ENCODE results near the gene ATG13. TPM values are rescaled to one million over a fixed set of nuclear protein-coding genes. Genes with fewer than 3 reads are reported as not detected.

Gene ATG13
- total RNA-seq, 3 donors from 2014 or later, result 84.2 to 113 (median 87.5) TPM

GRCh38 chr11:46639197-46639839 is 22.0 kb downstream of the ATG13 start:
- Histone ChIP-seq H3K4me3 (no peak overlapping the region), H3K36me3 (no peaks in the 10 kb centered on the region), H3K4me1 (no peaks in the 10 kb centered on the region), H3K27me3 (no peaks in the 10 kb centered on the region), H3K27ac (no peak overlapping the region), H3K9me3 (no peaks in the 10 kb centered on the region)
- intact Hi-C loops (cut with DNase I; ENCODE audit: low total_unique reads), result no loop called here
- DNase-seq (ENCODE audit: low spot score in 2 of 2), result no peak
- TF ChIP-seq POLR2A (IDR thresholded peaks at IDR 0.05) (no peak), CTCF (IDR thresholded peaks at IDR 0.05) (no peak), POLR2AphosphoS5 (IDR thresholded peaks at IDR 0.05) (no peak)

- no peaks in the 10 kb centered on the region for H3K27me3 ChIP-seq
- TF ChIP-seq CTCF (IDR thresholded peaks at IDR 0.05) (no peak), POLR2A (IDR thresholded peaks at IDR 0.05) (no peak), POLR2AphosphoS5 (IDR thresholded peaks at IDR 0.05) (no peak)
- no peaks in the 10 kb centered on the region for H3K9me3 ChIP-seq
- H3K36me3 ChIP-seq, result no peaks in the 10 kb centered on the region
- no peak overlapping the region for H3K4me3 ChIP-seq
- H3K27ac ChIP-seq, result no peak overlapping the region
- no peaks in the 10 kb centered on the region for H3K4me1 ChIP-seq
- DNase-seq (ENCODE audit: low spot score in 2 of 2), result no peak
- intact Hi-C loops (cut with DNase I; ENCODE audit: low total_unique reads), result no loop called here
Observed at GRCh38 chr11:46640036-46640788, 22.9 kb downstream of the ATG13 start.

GRCh38 chr11:46641639-46642038 is 24.3 kb downstream of the ATG13 start:
- Histone ChIP-seq H3K27me3 (no peaks in the 10 kb centered on the region), H3K36me3 (no peaks in the 10 kb centered on the region), H3K9me3 (no peaks in the 10 kb centered on the region), H3K4me3 (no peak overlapping the region), H3K4me1 (no peaks in the 10 kb centered on the region), H3K27ac (no peak overlapping the region)
- TF ChIP-seq POLR2AphosphoS5 (IDR thresholded peaks at IDR 0.05) (no peak), CTCF (IDR thresholded peaks at IDR 0.05) (no peak), POLR2A (IDR thresholded peaks at IDR 0.05) (no peak)
- DNase-seq (ENCODE audit: low spot score in 2 of 2), result no peak
- intact Hi-C loops (cut with DNase I; ENCODE audit: low total_unique reads), result no loop called here

DNA sequence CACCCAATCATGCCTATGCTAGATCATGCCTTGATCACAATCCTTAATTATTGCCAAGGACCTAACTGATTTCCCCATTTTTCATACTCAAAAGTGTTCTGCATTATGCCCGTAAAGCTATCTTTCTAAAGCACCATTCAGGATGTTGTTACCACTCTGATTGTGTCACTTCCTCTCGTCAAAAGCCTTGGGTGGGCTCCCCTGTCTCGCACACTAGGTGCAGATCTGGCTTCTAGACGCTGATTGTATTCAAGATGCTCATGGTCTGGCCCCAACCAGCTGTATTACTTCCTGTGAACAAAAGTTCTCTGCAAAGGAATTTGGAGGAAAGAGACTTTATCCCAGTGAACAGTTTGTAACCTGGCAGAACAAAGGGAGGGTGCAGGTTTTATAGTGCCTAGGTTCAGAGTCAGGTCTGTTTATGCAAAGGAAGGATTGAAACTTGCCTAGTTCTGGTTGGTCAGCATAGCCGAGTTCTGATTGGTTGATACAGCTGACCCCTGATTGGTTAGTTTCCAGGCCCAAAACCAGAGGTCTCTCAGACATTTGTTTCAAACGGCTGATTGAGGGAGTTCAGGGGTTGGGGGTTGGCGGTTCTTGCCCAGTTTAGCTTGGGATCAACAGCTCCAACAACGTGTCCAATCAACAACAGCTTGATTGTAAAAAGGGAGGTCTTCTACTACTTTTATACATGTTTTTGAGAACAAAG is 25.4 kb downstream of the ATG13 start:
- no peak for TF ChIP-seq POLR2AphosphoS5 (IDR thresholded peaks at IDR 0.05)
- TF ChIP-seq CTCF (IDR thresholded peaks at IDR 0.05), result no peak
- no peak for TF ChIP-seq POLR2A (IDR thresholded peaks at IDR 0.05)
- Histone ChIP-seq H3K9me3 (no peaks in the 10 kb centered on the region), H3K36me3 (no peaks in the 10 kb centered on the region), H3K4me1 (no peaks in the 10 kb centered on the region), H3K27ac (no peak overlapping the region), H3K27me3 (no peaks in the 10 kb centered on the region), H3K4me3 (no peak overlapping the region)
- no peak for DNase-seq (ENCODE audit: low spot score in 2 of 2)
- intact Hi-C loops (cut with DNase I; ENCODE audit: low total_unique reads), result no loop called here

DNA sequence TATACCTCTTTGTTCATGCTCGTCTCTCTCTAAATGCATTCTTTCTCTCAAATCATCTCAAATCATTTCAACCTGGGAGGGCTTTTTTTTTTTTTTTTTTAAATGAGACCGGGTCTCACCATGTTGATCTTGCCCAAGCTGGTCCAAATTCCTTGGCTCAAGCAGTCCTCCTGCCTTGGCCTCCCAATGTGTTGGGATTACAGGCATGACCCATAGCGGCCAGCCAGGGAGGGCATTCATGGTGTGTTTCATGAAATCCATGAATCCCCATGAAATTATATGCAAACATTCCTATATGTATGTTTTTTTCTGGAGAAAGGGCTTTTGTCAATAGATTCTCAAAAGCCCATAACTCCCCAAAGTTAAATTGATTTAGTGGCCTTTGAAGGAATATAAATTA is 26.2 kb downstream of the ATG13 start:
- Histone ChIP-seq H3K36me3 (no peaks in the 10 kb centered on the region), H3K4me3 (no peak overlapping the region), H3K27me3 (no peaks in the 10 kb centered on the region), H3K4me1 (no peaks in the 10 kb centered on the region), H3K9me3 (no peaks in the 10 kb centered on the region), H3K27ac (no peak overlapping the region)
- TF ChIP-seq CTCF (IDR thresholded peaks at IDR 0.05) (no peak), POLR2A (IDR thresholded peaks at IDR 0.05) (no peak), POLR2AphosphoS5 (IDR thresholded peaks at IDR 0.05) (no peak)
- intact Hi-C loops (cut with DNase I; ENCODE audit: low total_unique reads), result no loop called here
- no peak for DNase-seq (ENCODE audit: low spot score in 2 of 2)
